GM18526 (cell line): ENCODE measurements around the gene ZNF576.

Experiments
- POLR2A ChIP-seq: IDR thresholded peaks from 3 replicates; pipeline ENCODE4 v1.6.1; 2011; ENCODE audit not compliant: insufficient read length; ENCODE audit errors: extremely low read depth

The ZNF576 gene

DNA sequence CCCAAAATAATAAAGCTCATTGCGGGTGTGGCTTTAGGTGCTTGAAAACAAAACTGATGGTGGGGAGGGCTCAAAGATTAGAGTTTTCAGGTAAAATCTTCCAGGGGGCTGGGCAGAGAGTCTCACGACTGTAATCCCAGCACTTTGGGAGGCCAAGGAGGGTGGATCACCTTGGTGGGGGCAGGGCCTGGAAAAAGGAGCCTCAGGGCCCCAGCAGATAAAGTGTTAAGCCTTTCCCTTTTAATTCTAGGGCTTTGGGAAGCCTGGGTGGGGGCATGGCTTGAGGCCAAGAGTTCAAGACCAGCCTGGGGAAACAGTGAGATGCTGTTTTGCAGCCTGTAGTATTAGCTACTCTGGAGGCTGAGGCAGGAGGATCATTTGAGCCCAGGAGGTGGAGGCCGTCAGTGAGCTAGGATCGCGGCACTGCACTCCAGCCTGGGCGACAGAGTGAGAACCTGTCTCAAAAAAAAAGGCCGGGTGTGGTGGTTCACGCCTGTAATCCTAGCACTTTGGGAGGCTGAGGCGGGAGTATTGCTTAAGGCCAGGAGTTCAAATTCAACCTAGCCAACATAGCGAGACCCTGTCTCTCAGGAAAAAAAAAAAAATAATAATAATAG, 2.2 kb upstream of the ZNF576 start:
- TF ChIP-seq POLR2A, result no peak

DNA sequence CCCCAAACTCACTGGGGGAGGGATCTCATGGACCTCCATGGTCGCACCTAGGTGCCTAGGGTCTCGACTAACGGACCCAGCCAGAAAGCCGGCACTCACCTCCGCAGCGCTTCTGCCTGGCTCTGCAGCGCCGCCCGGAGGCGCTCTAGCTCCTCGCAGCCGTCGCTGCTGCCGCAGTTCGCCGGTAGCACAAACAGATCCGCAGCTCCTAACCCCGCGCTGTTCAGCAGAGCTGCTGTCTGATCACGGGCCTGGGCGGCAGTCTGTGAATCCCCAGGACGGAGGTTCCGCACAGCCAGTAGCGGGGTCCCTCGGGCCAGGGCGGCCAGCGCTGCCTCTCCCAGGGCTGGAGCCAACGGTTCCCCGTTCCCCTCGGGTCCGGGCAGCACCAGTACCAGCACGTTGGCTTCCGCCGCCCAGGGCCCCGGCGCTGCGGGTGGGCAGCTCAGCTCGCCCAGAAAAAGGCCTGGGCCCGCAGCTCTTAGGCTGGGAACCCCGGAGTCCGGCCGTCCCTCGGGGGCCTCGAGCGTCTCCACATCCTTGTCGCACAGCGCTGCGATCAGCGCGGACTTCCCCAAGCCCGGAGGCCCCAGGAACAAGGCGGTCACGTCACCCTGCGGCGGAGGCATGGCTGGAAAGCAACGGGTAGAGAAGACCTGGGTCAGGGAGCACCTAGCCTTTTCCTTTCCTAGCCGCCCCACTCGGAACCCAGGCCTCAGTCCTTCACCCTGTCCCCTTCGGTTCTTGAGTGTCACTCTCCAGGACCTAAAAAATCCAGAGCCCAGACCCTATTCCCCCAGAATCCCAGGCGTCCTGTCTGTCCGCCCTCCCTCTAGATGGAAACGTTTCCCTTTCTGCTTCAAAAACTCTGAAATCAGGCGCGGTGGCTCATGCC, 1.4 kb upstream of the ZNF576 start:
- peak; percentile 15 for TF ChIP-seq POLR2A

DNA sequence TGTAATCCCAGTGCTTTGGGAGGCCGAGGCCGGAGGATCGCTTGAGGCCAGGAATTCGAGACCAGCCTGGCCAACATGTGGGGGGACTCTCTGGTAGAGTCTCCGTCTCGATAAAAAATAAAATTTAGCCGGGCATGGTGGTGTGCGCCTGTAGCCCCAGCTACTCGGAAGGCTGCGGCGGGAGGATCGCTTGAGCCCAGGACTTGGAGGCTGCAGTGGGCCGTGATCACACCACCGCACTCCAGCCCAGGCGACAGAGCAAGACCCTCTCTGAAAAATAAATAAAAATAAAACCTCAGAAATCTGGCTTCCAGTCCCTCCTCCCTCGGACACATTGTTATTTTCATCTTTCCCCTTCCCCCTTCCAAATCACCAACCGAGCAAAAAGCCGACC, 793 bp upstream of the ZNF576 start:
- TF ChIP-seq POLR2A, result no peak

DNA sequence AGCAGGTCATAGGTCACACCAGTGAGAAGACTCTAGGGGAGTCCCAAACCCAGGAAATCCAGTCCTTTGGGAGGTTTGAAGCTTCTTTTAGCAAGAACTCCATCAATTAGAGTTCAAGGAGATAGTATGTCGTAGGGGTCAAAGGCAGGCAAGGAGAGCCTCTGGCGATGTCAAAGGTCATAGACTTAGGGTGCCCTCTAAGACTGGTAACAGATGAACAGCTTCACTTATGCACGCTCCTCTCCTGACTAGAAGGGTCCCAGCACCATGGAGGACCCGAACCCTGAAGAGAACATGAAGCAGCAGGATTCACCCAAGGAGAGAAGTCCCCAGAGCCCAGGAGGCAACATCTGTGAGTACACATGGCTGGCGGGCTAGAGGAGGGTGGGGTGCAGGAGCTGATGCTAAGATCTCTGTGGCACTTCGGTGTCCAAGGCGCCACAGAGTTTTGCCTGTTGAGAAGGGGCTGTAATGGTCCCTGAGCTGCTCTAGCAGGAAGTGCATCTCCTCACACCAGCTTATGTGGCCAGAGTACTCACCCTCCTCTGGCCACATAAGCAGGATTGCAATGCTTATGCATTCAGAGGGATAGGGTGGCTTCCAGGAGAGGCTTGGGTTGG, 557 bp downstream of the ZNF576 start:
- TF ChIP-seq POLR2A, result no peak

DNA sequence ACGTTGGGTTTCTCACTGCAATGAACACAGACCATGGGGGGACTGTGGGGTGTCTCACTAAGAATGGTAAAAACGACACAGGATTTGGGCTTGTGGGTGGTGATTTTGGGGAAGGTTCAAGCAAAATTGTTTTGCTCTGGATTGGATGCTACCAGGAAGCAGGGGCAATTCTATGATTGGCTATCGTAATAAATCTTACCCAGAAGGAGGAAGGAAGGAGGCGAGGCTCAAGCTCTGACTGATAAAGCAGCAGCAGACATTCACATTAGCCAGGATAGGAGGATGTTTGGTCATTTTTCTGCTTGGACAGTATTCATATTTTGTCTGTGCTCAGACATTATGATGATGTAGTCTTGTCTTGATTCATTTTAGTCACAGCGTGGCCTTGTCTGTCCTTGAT, 1.5 kb downstream of the ZNF576 start:
- no peak for TF ChIP-seq POLR2A

DNA sequence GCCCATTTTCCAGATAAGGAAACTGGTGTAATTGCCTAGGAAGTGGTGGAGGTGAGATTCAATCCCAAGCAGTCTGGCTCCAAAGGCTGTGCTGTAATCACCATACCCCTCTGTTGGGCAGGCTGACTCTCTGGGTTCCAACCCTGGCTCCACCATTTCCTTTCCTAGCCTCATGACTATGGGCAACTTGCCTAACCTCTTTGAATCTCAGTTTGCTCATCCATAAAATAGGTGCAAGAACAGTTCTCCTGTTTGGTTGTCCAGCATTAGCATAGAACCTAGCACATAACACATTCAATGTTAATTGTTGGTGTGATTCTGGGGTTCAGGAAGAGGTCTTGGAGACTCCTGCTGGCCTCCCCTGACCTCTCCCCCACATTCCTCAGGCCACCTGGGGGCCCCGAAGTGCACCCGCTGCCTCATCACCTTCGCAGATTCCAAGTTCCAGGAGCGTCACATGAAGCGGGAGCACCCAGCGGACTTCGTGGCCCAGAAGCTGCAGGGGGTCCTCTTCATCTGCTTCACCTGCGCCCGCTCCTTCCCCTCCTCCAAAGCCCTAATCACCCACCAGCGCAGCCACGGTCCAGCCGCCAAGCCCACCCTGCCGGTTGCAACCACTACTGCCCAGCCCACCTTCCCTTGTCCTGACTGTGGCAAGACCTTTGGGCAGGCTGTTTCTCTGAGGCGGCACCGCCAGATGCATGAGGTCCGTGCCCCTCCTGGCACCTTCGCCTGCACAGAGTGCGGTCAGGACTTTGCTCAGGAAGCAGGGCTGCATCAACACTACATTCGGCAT, 2.2 kb downstream of the ZNF576 start:
- no peak for TF ChIP-seq POLR2A

DNA sequence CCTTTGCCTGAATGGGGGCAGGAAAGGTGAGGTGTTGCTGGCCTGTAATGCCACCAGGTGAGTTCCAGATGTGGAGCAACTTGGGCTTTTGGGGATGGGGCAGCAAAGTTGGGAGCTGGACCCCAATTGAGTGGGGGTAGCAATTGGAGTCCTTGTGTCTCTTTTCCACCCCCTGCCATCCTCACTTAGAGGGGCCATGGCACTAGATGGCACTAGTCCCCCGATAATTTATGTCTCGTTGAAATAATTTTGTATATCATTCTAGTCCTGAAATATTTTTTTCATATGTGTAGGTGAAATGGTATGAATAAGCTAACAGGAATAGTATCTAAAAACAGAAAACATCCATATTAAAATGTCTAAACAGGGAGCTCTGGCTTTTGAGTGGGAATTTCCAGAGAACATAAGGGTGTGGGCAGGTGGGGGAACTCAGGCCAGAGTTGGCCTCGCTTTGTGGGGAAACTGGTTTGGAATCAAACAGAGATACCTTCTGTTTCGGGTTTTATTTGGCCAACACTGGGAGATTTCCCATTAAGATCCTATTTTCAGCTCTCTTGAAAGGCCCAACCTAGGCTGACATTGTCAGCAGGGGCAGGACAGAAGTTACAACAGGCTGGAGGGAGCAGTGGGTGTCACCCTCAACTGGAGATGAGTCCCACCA, 3.4 kb downstream of the ZNF576 start:
- no peak for TF ChIP-seq POLR2A

DNA sequence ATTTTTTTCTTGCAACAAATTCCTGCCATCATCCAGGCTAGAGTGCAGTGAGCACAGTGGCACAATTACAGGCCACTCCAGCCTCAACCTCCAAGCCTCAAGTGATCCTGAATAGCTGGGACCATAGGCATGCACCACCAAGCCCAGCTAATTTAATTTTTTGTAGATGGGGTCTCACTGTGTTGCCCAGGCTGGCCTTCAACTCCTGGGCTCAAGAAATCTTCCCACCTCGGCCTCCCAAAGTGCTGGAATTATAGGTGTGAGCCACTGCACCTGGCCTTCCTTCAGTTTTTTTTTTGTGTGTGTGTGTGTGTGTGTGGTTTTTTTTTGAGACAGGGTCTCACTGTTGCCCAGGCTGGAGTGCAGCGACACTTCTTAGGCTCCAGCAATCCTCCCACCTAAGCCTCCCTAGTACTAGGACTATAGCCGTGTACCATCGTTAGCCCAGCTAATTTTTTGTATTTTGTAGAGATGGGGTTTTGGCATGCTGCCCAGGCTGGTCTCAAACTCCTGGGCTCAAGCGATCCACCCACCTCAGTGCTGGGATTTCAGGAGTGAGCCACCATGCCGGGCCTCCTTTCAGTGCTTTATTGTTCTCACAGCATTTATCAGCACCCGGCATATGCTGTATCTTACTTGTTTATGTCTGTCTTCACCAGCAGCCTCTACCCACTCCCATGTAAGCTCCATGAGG, 9.6 kb downstream of the ZNF576 start:
- TF ChIP-seq POLR2A, result no peak

DNA sequence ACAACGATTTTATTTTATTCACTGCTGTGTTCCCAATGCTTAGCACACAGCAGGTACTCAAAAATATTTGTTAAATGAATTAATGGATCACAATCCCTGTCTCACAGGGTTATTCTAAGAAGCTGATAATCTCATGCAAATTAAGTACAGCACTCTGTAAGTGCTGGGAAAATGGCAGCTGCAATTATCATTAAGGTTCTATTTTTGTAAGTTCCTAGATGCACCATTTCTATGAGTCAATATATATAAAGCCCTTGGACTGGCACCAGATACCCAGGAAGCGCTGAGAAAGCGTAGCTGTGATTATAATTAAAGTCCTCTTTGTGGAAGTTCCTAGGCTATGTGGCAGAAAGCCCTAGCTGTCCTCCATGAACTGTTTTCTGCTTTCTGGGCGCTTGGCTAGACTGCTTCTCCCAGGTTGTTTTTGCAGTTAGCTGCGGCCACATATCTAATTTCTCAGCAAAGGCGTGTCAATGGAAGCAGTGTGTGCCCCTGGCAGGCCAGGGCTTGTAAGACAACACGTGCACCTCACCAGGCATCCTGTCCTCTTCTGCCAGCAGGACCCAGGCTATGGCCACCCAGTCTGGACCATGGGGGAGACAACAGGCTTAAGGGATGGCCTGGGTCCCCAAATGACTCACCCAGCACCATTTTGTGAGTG, 10.3 kb downstream of the ZNF576 start:
- TF ChIP-seq POLR2A, result no peak

DNA sequence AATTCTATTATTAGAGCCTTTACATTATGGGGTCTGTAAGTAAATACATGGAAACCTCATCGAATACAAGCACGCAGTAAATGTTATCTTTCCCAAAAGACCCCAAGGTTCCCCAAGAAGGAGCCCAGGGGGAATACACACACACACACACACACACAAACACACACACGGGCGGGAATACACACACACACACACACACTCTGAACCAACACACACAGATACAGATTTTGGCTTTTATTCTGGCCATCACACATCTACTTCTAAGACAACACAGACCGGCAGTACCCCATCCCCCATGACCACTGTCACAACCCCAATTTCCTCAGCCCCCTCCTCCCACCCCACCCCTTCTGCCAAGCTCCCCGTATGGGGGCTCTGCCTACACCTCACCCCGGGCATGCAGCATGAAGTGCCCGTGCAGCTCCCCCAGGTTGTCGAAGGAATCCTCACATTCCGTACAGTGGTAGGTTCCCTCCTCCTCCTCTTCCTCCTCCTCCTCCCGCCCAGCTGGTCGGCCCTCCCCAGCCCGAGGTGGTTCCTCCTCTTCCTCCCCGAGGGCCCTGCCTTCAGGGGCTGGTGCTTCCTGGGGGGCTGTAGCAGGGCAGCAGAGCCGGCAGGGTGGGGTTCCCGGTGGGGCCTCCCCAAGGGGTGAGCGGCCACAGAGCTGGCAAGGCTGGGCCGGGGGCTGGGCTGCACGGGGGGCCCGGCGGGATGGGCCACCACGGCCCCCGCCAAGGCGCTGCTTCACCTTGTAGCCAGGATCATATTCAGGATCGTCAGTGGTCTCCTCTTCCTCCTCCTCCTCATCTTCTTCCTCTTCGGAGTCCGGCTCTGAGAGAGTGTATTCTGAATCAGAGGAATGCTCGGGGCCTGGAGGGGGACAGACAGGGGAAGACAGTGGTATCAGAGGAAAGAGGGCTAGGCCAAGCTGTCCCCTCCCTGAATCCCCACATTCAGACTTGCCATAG, 11.1 kb downstream of the ZNF576 start:
- TF ChIP-seq POLR2A, result no peak

DNA sequence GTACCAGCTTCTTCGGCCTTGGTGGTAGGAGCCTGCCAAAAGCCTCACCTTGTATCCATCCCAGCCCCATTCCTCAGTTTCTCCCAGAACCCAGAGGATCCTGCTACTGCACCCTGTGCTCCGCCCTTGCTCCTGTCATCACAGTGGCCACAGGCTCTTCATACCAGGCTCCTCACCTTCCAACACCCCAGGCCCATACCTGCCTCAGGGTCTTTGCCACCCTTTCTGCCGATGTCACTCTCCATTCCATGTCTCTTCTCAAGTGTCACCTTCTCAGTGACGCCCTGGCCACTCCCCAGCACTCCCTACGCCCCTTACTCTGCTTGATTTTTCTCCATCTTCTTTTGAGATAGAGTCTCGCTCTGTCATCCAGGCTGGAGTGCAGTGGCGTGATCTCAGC, 13.5 kb downstream of the ZNF576 start:
- TF ChIP-seq POLR2A, result no peak

DNA sequence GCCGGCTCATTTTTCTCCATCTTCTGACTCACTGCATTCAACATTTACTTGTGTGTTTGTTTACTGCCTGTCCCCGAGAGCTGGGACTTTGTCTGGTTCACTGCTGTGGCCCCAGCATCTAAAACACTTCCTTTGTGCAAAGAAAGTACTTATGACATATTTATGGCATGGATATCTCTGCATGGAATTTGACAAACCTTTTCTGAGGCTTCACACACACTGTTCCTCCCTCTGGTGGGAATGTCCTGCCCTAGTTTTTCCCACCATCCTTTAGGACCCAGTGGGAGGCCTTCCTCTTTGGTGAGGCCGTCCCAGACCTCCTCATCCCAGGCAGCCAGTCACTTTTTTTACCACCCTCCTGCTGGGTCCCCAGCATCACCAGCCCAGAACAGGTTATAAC, 14.1 kb downstream of the ZNF576 start:
- no peak for TF ChIP-seq POLR2A

DNA sequence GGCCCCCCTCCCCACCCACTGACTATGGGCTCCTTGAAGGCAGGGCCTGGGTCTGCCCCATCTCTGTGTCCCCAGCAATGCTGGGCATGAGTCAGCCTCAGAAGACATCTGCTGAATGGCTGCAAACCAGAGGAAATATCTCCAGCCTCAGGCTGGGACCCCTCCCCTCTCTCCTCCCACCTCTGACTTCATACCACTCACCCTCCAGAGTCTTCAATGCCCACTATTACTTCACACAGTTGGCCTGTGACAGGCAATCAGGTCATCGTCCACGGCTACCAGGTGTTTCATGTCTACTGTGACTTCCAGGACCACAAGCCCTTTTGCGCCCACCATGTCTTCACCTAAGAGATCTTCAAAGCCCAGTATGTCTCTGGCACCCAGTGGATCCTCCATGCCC, 15.4 kb downstream of the ZNF576 start, which contains the start of gene SRRM5:
Gene SRRM5 (plus strand): TSS at position 301 of the 400 bp plus-strand sequence. CDS start 34 bp downstream, at position 335.
- no peak for TF ChIP-seq POLR2A
